Measurements from ENCODE around the gene AKAP12. TPM values are rescaled to one million over a fixed set of nuclear protein-coding genes. Genes with fewer than 3 reads are reported as not detected.
A peak's percentile ranks its signal among the peaks of the same experiment; 100 is the strongest.

Gene AKAP12
- total and polyA plus RNA-seq, 4 donors: 9.4 to 110 (median 24.6) TPM

DNA sequence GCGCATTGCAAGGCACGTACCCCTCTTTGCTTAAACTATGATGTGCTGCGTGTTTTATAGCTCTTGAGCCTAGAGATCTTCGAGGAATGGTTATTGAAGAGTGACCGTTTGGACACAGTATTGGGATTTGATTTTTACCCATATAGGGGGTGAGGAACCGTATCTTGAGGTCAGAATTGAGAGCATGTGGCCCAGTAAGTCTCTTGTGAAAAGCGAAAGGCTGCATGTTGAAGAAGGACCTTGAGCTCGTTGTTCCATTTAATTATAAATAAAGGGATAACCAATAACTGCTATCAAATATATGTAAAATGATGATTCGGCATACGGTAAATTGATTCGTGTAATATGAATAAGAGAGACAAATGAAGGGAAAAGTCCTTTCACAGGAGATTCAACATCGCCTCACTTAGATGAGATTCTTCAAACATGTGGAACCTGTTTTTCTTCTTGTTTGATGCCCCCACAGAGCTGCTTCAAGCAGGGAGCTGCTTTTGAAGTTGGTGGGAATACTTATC lies 66.6 kb downstream of the AKAP12 start:
- Histone ChIP-seq H3K4me3 (no peak overlapping the region), H3K27me3 (ENCODE audit: control insufficient read depth in 3 of 3, insufficient read depth in 3 of 3, low read length in 2 of 3) (no peaks in the 10 kb centered on the region), H3K9ac (ENCODE audit: insufficient read depth in 1 of 2, low read length in 2 of 2) (no peak overlapping the region), H3K36me3 (ENCODE audit: control insufficient read depth in 4 of 4, insufficient read depth in 4 of 4, low read length in 4 of 4) (peaks cover 0 to 16% (median 4%) of the 10 kb centered on the region in 4 donors), H3K27ac (ENCODE audit: low read depth in 1 of 2, low read length in 1 of 2) (no peak overlapping the region), H3K4me1 (ENCODE audit: control insufficient read depth in 5 of 5, insufficient read depth in 5 of 5, low read length in 5 of 5) (peaks cover 0 to 26% (median 17%) of the 10 kb centered on the region in 5 donors), H3K9me3 (ENCODE audit: control insufficient read depth in 4 of 4, insufficient read depth in 3 of 4, low read length in 3 of 4) (no peaks in the 10 kb centered on the region)
- no peak for TF ChIP-seq CTCF (IDR thresholded peaks at IDR 0.05; ENCODE audit: control extremely low read depth, extremely low read depth)
- ATAC-seq (ENCODE audit: insufficient read depth, low FRiP score) (no peak), DNase-seq (no peak)
- 88 to 90% methylated on average over 12 of the region's 12 CpGs for WGBS, 2 donors

DNA sequence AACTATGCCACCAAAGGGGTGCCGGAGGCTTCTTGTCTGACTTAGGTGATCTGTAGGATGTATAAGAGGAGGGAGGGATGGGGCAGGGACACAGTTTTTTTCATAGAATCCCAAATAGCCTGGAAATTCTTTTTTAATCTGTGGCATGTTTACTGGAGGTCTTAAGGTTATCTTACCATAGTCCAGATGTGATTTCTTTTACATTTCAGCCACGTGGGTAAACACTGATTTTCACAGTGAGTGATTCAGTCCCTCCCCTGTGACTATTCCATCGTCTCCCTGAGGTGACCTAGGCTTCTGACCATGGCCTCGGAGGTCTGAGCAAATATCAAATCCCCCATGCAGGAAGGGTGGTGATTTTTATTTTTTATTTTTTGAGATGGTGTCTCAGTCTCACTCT lies 67.7 kb downstream of the AKAP12 start:
- ATAC-seq (ENCODE audit: insufficient read depth, low FRiP score): no peak
- Histone ChIP-seq H3K27ac (ENCODE audit: low read depth in 1 of 2, low read length in 1 of 2) (no peak overlapping the region), H3K27me3 (ENCODE audit: control insufficient read depth in 3 of 3, insufficient read depth in 3 of 3, low read length in 2 of 3) (no peaks in the 10 kb centered on the region), H3K4me3 (no peak overlapping the region), H3K36me3 (ENCODE audit: control insufficient read depth in 4 of 4, insufficient read depth in 4 of 4, low read length in 4 of 4) (peaks cover 1 to 16% (median 5%) of the 10 kb centered on the region in 4 donors), H3K9ac (ENCODE audit: insufficient read depth in 1 of 2, low read length in 2 of 2) (no peak overlapping the region), H3K4me1 (ENCODE audit: control insufficient read depth in 5 of 5, insufficient read depth in 5 of 5, low read length in 5 of 5) (peaks cover 0 to 22% (median 17%) of the 10 kb centered on the region in 5 donors), H3K9me3 (ENCODE audit: control insufficient read depth in 4 of 4, insufficient read depth in 3 of 4, low read length in 3 of 4) (no peaks in the 10 kb centered on the region)
- 60 to 78% methylated on average over 4 of the region's 4 CpGs for WGBS, 2 donors
- TF ChIP-seq CTCF (IDR thresholded peaks at IDR 0.05; ENCODE audit: control extremely low read depth, extremely low read depth): no peak
- DNase-seq: no peak

DNA sequence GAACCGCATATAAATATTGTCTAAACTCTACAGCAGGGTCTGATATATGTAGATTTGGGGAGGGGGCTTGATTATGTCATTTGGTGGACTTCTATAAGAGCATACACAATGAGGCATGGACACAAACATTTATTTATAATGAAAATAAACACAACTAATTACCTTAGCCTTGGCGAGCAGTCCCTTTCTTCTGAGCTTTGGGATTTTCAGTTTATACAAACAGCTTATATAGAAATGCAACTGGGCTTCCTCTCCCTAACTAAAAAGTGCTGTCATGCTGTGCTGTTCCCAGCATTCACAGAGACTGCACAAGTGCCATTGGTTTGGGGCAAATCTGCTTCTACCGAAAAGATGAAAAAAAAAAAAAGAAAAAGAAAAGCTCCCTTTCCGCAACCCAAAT lies 69.9 kb downstream of the AKAP12 start:
- Histone ChIP-seq H3K4me3 (no peak overlapping the region), H3K4me1 (ENCODE audit: control insufficient read depth in 5 of 5, insufficient read depth in 5 of 5, low read length in 5 of 5) (peaks cover 0 to 26% (median 17%) of the 10 kb centered on the region in 5 donors), H3K36me3 (ENCODE audit: control insufficient read depth in 4 of 4, insufficient read depth in 4 of 4, low read length in 4 of 4) (peaks cover 1 to 11% (median 5%) of the 10 kb centered on the region in 4 donors), H3K9me3 (ENCODE audit: control insufficient read depth in 4 of 4, insufficient read depth in 3 of 4, low read length in 3 of 4) (no peaks in the 10 kb centered on the region), H3K27me3 (ENCODE audit: control insufficient read depth in 3 of 3, insufficient read depth in 3 of 3, low read length in 2 of 3) (no peaks in the 10 kb centered on the region), H3K27ac (ENCODE audit: low read depth in 1 of 2, low read length in 1 of 2) (no peak overlapping the region), H3K9ac (ENCODE audit: insufficient read depth in 1 of 2, low read length in 2 of 2) (no peak overlapping the region)
- DNase-seq: peak in 2 of 3 donors; percentile 62 to 63
- 88 to 89% methylated on average over 4 of the region's 4 CpGs for WGBS, 2 donors
- no peak for ATAC-seq (ENCODE audit: insufficient read depth, low FRiP score)
- TF ChIP-seq CTCF (IDR thresholded peaks at IDR 0.05; ENCODE audit: control extremely low read depth, extremely low read depth): no peak

GRCh38 chr6:151310279-151310678 lies 70.5 kb downstream of the AKAP12 start:
- Histone ChIP-seq H3K4me3 (no peak overlapping the region), H3K36me3 (ENCODE audit: control insufficient read depth in 4 of 4, insufficient read depth in 4 of 4, low read length in 4 of 4) (peaks cover 1 to 11% (median 5%) of the 10 kb centered on the region in 4 donors), H3K4me1 (ENCODE audit: control insufficient read depth in 5 of 5, insufficient read depth in 5 of 5, low read length in 5 of 5) (peaks cover 0 to 26% (median 17%) of the 10 kb centered on the region in 5 donors), H3K9me3 (ENCODE audit: control insufficient read depth in 4 of 4, insufficient read depth in 3 of 4, low read length in 3 of 4) (no peaks in the 10 kb centered on the region), H3K9ac (ENCODE audit: insufficient read depth in 1 of 2, low read length in 2 of 2) (no peak overlapping the region), H3K27ac (ENCODE audit: low read depth in 1 of 2, low read length in 1 of 2) (no peak overlapping the region), H3K27me3 (ENCODE audit: control insufficient read depth in 3 of 3, insufficient read depth in 3 of 3, low read length in 2 of 3) (no peaks in the 10 kb centered on the region)
- DNase-seq: no peak
- WGBS, 2 donors: 91 to 93% methylated on average over 12 of the region's 12 CpGs
- TF ChIP-seq CTCF (IDR thresholded peaks at IDR 0.05; ENCODE audit: control extremely low read depth, extremely low read depth): no peak
- ATAC-seq (ENCODE audit: insufficient read depth, low FRiP score): no peak

Measured in lung (tissue), 12 donors.